ENCODE measurements around the gene GNAI3. TPM values are rescaled to one million over a fixed set of nuclear protein-coding genes. Genes with fewer than 3 reads are reported as not detected.

Gene GNAI3
- 18.7 and 21.4 TPM in 2 replicates for total RNA-seq

DNA sequence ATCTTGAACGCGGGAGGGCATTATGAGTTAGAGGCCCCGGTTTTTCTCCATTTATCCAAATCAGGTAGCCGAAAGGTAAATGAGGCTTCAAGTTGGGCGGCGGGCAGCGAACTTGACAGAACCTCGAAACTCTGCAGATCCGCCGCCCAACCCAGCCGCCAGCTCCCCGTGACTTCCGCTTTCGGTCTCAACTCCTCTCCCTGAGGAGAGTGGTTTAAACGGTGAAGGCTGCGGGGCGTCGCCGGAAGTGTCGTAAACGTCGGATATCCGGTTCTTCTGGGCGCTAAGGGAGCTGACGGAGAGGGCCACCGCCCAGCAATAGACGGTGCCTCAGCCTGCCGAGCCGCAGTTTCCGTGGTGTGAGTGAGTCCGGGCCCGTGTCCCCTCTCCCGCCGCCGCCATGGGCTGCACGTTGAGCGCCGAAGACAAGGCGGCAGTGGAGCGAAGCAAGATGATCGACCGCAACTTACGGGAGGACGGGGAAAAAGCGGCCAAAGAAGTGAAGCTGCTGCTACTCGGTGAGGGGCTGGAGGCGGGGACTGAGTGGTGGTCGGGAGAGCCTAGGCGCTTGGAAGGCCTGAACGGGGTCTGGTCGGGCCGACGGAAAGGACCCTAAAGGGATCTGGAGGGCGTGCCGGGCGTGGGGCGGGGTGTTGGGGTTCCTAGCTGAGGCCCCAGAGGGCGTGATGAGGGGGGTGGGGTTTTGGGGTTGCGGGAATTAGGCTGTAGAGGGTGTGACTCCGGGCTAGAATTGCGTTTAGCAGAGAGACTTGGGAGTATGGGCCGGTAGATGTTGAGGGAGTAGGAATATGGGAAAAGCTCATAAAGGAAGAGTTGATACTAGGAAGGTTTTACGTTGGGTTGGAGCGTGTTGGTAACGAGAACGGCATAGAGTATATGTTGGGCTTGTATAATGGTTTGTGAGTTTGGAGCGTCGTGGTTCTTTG lies at the start of gene GNAI3:
Gene GNAI3, plus strand, starts transcription at position 295 of the 947 bp plus-strand sequence. Its CDS starts 106 bp downstream, at position 401.
- peak; percentile 84 for DNase-seq (ENCODE audit: low read depth, low spot score)

DNA sequence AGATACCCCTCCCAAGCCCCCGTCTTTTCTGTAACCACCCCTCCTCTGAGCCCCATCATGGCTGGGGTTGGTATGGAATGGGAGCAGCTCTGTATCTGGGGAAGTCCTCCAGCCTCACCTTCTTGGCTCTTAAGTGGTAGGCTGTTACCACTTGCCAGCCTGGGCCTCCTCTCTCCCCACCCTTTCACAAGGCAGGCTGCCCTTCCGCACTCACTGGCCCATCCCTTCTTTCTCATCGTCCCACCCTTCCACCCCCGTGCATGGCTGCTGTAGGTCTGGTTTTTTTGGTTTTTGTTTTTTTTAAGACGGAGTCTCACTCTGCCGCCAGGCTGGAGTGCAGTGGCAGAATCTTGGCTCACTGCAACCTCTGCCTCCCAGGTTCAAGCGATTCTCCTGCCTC lies 49.3 kb upstream of the GNAI3 start:
- no peak for DNase-seq (ENCODE audit: low read depth, low spot score)

DNA sequence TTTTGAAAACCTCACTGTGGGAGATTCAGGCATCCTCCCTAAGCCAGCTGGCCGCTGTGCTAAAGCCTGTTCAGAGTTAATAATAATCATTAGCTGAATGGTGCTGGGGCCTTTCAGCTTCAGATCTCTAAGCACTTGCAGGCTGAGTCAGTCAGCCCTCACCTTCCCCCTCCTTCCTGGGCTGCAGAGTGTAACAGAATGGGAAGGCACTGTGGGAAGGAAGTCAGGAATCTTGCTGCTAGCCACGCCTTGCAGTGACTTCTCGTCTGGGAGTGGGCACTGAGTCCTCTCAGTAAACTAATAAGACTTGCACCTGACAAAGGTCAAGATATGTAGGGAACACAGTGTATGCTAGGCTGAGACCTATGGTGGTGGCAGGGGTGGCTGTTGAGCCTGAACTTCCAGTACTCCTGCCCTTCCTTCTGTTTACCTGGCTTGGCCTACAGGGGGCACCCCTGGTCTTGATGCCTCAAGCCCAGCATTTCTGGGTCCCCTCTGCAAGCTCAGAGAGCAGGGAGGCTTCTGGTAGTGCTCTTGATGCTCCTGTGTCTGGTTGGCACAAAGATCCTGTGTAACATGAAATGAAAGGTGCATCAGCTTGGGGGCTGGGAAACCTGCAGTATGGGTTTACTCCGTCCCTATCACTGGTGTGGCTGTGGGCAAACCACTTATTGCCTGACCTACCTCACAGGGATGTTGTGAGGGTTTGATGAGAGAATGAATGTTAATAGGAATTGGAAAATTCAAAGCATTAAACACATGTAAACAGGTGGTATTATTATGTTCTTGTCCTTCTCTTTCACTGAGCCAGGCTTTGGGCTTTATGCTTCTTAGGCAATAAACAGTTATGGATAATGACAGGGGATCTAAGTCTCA lies 48.5 kb upstream of the GNAI3 start:
- no peak for DNase-seq (ENCODE audit: low read depth, low spot score)

DNA sequence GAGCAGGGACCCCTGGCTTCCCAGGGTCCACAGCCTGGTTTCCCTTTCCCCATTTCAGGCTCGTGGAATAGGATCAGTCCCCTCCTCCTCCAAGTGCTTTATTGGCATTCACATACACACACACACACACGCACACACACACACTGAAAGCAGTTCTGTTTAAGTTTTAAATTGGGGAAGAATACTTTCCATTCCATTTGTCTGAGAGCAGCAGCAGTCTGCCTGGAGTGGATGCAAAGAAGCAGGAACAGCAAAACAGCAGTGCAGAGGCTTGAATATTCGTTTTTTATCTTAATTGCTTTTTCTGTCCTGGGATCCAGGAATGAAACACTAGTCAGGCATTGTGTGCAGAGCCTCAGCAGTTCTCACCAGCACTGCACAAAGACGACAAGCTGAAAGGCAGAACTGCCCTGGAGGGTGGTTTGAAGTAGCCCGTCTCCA lies 47.5 kb upstream of the GNAI3 start:
- no peak for DNase-seq (ENCODE audit: low read depth, low spot score)

DNA sequence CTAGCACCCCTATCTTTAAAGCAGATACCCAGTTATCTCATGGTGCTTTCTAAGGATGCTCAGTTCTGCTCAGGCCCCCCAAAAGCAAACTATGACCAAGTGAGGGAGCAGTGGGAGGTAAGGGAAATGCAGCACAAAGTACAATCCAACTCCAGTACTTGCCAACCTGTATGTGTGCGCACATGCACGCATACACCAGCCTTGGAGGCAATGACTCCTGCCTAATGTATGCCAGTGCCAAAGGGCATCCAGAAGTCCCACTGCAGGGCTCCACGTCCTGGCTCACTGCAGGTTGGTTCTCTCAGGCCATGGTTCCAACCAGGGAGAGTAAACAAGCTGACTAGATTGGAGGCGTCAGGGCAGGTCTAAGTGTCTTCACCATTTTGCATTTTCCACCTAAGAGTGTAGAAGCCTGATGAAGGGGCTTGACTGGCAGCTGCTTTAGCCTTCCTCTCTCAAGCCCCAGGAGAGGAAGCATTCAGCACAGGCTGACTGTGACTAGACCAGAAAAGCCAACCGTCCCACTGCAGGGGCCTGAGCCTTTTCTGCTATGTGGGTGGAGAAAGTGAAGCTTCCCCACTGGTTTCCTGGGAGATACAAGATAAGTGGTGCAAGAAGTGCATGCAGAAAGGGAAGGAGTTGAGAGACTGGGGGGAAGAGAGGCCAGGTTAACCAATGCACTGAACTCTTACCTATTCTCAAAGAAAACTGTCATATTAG lies 46.6 kb upstream of the GNAI3 start:
- DNase-seq (ENCODE audit: low read depth, low spot score), result no peak

DNA sequence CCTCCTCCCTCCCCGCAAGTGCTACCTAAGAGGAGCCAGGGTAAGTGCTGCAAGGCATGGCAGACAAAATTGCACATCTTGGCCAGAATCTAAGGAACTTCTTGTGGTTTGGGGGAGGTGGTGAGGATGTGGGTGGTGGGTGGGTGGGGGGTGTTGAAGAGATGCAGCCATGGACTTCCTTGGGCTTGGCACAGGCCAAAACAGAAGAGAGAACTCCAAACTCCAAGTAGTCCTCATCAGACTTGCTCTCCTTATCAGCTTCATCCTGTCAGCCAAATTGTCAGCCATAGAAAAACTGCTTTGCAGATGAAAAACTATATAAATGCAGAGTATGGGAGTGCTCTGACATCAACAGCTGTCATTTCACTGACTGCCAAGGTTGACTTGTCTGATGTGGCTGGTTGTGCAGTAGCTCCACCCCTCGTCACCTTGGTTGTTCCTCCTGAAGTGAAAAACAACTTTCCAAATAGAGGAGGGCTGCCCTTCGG lies 46.0 kb upstream of the GNAI3 start:
- no peak for DNase-seq (ENCODE audit: low read depth, low spot score)

DNA sequence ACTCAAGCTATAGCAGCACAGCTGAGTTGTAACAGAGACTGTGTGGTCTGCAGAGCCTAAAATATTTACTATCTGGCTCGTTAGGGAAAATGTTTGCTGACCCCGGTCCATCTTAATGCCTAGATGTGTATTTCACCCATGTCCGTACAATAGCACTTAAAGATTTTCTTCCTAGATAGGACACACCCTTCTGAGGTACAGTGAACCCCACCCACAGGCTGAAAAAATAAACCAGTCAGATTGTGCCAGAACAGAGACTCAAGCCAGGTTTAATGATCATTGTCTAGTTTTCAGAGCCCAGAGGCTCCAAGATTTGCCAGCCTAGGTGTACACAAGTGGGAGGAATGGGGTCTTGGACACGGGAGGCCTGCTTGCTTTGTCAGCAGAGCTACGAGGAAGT lies 44.5 kb upstream of the GNAI3 start:
- no peak for DNase-seq (ENCODE audit: low read depth, low spot score)

DNA sequence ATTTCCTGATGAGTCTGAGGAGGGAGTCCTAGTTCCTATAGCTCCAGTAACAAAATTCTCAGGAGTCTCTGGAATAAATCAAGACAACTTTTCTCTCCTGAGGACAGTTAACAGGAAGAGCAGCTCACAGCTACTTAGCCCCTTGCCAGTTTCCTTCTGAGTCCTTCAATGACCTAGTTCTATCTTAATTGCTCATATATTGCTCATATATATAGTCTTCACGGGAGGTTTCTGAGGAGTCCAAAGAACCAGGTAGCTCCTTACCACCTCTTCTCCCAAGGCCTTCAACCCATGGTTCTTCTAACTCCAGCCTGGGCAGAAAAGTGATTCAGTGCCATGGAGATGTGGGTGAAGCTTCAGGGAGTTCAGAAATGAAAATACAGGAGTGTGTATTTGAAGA lies 43.4 kb upstream of the GNAI3 start:
- DNase-seq (ENCODE audit: low read depth, low spot score), result no peak

DNA sequence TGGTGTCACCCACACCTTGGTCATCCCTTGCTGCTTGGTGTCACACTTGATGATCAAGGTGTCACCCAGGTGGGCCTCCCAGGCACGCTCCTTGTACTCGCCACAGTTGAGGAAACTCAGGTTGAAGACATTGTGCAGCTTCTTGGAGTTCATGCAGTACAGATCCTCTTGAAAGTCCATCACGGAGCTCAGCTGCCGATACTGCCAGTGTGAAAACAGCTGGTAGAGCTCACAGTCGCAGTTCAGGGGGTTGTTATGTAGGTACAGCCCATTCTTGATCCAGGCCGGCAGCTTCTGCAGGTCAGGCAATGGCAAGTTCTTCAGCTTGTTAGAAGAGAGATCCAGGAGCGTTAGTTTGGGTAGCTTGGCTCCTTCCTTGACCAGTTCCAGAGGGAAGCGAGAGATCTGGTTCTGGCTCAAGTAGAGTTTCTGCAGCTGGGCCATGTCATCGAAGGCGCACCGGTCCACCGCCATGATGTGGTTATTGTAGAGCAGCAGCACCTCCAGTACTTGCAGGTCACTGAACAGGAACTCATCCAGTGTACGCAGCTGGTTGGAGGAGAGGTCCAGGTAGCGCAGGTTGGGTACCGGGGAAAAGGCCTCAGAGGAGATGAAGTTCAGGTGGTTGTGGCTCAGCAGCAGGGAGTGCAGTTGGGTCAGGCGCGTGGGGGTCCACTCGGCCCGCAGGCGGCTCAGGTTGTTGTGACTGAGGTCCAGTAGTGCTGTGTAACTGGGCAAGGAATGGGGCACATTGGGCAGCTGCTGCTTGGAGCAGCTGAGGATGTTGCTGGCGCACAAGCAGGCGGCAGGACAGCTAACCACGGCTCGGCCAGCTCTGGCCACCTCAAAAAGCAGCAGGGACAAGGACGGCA lies 40.2 kb upstream of the GNAI3 start:
- DNase-seq (ENCODE audit: low read depth, low spot score), result no peak

DNA sequence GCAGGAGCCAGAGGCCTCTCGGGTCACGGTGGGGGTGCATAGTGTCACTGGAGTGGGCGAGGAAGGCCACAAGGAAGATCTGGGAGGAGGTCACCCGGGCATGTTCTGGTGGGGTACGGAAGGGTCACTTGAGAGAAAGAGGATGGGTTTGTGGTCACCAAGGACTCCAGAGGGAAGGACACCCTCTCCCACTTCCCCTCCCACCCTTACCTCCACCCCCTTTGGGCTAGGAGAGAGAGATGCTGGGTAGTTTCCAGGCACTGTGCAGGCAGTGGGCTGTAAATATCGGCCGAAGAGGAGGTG lies 39.6 kb upstream of the GNAI3 start:
- DNase-seq (ENCODE audit: low read depth, low spot score), result no peak

DNA sequence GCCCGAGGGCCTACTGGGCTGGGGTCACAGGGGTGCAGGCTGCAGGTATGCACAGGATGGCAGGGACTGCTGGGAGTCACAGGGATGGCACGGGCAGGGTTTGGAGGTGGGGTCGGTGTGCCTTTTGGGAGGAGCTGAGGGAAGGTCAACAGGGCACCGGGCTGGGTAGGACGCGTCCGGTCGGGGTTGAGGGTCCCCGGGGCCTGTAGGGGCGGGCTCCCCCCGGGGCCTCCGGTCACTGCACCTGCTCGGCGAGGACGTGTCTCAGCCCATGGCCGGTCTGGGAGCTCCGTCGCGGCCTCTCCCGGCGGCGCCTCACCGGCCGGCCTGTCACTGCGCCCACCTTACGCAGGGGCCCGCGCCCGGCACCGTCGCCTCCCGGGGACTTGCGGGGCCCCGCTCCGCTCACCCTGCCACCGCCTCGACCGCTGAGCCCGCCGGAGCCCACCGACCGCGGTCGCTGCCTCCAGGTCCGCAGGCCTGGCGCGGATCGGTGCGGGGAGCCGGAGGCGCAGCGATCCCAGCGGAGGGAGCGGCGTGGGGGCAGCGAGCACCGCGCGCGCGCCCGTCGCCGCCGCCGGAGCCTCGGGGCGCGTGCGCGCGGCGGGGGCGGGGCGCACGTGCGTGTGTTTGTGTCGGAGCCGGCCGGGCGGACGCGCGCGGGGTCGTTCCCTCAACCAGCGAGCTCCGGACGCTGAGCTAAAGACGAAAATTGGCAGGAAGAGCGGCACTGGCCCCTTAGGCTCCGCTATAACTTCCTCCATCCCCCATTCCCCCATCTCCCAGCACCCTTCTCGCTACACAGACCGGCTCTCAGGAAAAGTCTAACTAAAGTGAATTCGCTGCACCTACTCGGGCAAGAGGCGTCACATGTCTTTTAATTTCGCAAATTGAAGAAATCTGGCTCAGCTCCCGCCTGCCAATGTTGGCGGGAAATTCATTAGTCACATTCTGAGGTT lies 39.0 kb upstream of the GNAI3 start, which contains the start of gene AMIGO1:
Gene AMIGO1, minus strand, starts transcription at position 552 of the 959 bp plus-strand sequence. CDS start 815 bp downstream, outside the sequence.
- no peak for DNase-seq (ENCODE audit: low read depth, low spot score)

DNA sequence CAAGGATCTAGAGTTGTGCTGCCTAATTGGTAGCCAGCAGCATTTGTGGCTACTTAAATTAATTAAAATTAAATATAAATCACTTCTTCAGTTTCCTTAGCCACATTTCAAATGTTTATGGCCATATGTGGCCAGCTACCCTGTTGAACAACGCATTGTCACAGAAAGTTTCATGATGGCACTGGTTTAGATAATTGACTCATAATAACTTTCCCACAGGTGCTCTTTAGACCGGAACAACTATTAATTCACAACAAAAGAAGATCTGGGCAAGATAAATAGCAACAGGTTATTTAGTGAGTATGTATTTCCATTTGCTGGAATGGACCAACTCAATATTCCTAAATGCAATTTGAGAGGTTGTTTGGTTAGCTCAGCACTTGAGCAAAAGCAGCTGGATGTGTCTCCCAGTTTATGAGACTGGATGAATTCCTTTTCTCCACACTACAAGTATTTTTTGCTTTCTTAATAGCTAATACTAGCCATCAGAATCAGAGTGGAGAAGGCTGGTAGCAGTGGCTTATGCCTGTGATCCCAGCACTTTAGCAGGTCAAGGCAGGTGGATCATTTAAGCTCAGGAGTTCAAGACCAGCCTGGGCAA lies 35.2 kb upstream of the GNAI3 start:
- DNase-seq (ENCODE audit: low read depth, low spot score), result no peak

DNA sequence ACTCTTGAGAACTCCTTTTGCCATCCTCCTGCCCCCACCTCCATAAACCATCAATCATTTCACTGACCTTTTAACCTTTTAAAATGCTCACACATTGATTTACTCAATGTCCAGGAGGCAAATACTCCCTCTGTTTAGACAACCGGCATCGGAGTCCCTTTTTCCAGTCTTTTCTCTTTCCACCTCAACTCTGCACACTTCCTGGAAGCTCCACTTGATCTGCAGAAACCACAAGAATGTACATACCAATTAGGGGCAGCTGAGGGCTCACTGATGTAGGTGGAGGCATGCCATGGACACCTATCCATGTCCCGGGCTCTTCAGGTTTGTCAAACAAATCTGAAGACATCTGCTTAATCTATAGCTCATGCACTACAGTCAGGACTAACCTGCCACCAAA lies 33.6 kb upstream of the GNAI3 start:
- no peak for DNase-seq (ENCODE audit: low read depth, low spot score)

DNA sequence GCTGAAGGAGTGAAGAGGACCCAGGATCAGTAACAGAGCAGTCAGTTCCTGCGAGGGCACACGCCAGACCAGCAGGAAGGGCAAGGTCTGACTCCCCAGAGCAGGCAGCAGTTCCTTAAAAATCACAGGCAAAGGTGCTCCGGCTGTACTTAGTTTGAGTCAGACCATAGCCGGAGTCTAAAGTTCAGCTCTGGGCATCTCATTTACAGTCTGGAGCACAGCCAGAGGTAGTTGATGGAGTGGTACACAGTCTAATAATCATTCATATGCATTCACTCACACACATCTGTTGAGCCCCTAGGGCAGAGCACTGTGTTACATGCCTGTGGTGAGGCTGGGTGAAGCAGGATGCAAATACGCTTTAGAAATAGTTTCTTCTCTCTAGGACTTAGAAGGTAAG lies 31.5 kb upstream of the GNAI3 start:
- no peak for DNase-seq (ENCODE audit: low read depth, low spot score)

DNA sequence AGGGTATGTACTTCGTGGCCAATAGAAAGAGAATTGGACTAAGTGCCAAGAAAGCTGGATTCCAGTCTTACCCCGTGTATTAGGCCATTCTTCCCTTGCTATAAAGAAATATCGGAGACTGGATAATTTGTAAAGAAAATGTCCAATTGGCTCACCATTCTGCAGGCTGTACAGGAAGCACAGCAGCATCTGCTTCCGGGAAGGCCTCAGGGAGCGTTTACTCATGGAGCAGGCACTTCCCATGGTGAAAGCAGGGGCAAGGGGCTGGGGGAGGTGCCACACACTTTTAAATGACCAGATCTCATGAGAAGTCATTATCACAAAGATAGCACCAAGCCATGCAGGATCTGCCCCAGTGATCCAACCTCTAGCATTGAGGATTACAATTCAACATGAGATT lies 31.1 kb upstream of the GNAI3 start:
- DNase-seq (ENCODE audit: low read depth, low spot score), result no peak

DNA sequence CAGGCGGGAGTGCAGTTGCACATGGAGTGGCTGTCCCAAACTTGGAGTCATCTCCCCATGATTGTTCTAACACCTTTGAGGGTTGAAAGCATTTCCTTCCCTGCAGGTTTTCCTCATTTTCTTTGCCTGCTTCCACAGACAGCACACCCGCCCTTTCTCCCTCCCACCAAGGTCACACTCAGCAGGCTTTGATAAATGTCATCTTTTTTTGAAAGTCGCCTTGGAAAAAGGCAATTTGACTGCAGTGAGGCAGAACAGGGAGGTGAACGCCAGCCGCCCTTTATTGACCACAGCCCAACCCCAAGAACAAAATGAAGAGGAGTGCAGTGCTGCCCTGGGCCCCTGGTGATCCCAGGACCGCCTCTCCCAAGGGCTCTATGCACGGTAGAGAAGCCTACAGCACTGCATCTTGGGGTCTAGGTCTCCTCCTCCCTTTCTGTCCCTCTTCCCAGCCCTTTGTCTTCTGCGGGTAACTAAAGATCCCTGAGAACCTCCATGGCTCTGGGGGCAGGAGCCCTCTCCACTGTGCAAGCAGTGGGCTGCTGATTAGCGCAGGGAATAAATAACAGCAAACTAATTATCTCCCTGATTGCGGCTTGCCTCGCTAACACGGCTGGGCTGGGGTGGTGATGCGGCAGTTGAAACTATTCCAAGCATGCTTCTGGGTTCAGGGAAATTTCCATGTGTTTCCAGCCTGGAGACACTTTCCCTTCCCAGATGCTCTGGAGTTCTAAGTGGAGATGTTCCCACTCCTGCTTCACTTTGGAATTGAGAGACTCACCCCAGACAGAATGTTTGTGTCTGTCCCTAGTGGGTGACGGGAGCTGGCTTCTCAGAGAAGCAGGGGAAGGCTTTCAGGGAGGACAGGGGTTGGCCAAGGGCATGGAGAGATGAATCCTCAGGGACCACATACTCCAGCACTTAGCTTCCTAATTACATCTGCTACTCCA lies 27.1 kb upstream of the GNAI3 start:
- DNase-seq (ENCODE audit: low read depth, low spot score), result no peak

DNA sequence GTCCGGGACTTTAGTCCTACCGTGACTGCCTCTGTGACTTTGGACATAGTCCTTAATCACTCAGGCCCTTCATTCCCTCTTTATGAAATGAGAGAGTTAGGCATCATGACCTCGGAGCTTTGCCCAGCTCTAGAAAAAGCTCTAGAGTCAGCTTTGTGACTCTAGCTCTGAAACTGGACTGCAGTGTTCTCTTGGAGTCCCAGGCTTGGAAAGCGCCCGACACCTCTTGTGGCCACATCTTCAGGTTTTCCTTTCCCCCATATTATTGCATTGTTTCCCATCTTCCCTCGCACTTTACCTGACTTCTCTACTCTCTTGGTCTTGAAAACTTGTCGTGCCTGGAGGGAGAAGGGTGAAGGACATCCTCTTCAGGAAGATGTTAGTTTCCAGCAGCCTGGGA lies 26.4 kb upstream of the GNAI3 start:
- DNase-seq (ENCODE audit: low read depth, low spot score), result no peak

DNA sequence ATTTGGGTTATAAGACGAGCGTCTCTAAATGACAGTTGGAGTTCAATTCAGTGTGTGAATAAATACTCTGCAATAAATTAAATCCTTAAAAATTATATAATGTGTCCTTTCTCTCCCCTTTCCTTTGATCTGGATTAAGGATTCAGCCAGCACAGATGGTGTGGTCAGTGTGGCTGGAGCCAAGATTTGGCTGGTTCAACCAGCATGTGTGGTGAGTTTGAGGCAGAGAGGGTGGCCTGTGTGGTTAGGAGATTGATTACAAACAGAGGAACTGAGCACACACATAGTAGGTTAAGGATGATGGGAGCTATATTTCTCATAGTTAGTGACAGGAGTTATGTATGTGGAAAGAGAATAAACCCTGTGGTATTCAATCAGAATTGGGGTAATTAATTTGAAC lies 24.7 kb upstream of the GNAI3 start:
- no peak for DNase-seq (ENCODE audit: low read depth, low spot score)
